Activated T-cell treated with anti-CD3 and anti-CD28 coated beads for 48 hours (primary cell): ENCODE data around the gene RERGL.
"Not testable (repeated sequence)": the region's sequence is repeated elsewhere in the genome, so short reads cannot be mapped to it uniquely, and the experiment has no call there.

Experiments used
- DNase-seq: peaks from one replicate; pipeline ENCODE4 v3.0.0-alpha.2; 2020; ENCODE audit warnings: low read depth

The RERGL gene

GRCh38 chr12:18090093-18090492, at the start of gene RERGL:
RERGL (minus strand) TSS chr12:18090193; CDS start chr12:18090140, 53 bp downstream.
- DNase-seq = no peak

DNA sequence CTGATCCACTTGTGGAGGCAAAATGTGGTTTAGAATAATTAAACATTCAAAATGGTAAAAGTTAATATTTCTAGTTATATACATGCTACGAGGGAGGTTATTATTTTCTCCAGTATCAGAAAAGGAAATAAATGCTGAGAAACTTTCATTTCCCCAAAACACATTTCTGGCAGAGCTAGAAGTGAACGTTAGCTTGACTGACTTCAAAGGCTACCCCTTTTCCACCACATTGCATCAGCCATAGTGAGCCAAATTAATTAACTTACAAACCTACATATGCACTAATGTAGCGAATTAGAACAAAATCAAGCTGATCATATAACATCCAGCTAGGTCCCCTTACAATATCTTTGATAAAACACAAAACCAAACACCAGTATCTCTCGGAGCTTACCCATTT, 49.3 kb upstream of the RERGL start:
- no peak for DNase-seq

- no peak for DNase-seq
Measured at GRCh38 chr12:18135509-18135908, 45.5 kb upstream of the RERGL start.

DNA sequence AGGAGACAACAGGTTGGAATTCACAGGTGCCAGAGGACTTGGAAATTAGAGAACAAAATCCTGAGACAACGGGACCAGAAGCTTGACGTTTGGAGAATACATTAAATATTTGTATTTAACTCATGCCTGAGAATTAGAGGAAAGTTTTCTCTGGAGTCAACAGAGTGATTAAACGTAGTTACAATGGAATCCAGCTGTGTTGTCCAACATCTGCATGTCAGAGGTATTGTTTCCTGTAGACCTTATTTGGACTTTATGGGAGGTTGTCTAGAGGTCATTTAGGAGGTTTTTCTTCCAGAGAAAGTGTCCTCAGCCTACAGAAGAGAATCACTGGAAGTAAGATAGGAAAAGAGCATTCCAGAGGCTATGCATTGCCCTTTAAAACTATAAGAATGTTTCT, 45.1 kb upstream of the RERGL start:
- DNase-seq = no peak

DNA sequence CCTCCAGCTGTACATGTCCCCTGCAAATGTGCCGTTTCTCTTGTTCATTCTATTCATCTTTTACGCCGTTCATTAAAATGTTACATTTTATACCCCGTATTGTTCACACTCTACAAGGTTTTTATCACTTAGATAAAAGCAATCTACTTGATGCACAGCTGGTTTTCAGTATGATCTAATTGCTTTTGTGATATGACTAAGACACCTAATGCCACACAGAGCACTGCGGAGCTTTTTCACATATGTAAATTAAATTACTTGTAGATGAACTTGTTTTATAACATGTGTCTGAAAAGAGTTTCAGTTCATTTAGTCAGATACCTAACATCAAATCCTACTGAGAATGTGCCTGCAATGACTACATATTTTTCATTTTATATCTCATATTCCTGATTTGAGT, 40.9 kb upstream of the RERGL start:
- no peak for DNase-seq

DNA sequence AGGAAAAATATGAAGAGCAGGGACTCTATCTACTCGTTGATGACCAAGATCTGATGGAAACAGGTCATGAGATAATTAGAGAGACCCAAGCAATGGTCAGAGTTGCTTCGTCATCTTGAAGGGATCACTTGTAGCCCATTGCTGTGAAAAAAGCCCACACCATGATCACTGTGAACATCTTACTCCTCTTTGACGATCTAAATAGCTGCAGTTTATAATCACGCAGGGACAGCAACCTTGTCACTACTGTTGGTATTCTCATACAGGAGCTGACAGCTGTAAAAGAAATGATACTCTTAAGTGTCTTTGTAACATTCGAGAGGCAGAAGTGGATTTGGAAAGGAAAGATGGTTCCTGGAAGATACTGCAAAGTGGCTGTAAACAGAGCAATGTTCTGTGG, 33.7 kb upstream of the RERGL start:
- DNase-seq = no peak

DNA sequence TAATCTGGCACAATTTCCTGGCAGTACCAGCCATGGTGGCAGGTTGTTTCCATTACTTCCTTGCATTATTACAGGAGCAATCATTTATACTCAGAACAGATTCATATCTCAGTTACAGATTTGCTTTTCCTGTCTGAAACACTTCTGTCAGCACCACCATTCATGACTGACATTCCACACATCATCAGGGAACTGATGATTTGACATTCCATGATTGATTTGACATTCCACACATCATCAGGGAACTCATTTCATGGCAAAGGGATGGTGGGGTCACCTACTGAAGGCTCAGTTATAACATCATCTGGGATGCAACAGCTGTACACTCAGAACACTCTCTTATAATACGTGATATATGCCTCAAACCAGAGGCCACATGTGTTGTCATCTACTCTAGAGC, 30.9 kb upstream of the RERGL start:
- no peak for DNase-seq

DNA sequence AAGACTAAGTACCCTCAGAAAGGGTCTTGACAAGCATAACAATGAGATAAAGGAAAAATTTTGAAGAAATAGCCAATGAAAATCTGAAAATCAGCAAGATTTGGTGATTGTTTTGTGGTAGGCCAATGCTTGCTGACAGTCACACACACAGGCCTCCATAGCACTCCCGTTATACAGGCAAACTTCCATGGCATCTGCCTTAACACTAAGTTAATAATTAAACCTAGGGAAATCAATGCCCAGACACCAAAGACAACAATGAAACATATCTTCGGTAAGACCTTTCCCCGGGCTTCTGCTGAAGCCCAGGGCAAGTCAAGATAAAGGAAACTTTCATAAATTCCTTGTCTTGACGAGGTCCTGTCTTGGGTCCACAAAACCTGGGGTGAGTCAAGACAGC, 18.6 kb upstream of the RERGL start:
- DNase-seq = no peak

DNA sequence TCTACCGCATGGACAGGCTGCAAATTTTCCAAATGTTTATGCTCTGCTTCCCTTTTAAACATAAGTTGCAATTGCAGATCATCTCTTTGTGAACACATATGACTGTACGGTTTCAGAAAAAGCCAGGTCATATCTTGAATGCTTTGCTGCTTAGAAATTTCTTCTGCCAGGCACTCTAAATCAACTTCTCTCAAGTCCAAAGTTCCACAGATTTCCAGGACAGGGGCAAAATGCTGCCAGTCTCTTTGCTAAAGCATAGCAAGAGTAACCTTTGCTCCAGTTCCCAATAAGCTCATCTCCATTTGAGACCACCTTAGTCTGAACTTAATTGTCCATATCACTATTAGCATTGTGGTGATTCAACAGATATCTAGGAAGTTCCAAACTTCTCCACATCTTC, 13.6 kb upstream of the RERGL start:
- no peak for DNase-seq

GRCh38 chr12:18101043-18101442, 11.1 kb upstream of the RERGL start:
- no peak for DNase-seq

DNA sequence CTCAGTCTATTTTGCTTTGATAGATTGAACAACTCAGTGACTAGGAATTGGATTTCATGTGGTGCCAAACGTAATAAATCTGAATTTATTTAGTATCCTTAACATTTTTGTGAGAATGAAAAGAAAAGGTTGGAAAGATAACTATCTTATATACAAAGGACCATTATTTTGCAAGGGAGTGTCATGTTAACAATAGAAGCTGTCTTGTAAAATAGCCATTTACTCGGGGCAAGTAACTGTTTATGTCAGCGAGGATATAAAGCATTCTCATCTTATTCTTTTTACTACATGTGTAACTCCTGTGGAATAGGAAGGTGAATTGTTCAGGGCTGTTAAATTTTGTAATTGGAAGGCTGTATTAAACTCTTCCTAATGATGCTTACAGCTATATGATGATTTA, 5.9 kb downstream of the RERGL start:
- DNase-seq = no peak

DNA sequence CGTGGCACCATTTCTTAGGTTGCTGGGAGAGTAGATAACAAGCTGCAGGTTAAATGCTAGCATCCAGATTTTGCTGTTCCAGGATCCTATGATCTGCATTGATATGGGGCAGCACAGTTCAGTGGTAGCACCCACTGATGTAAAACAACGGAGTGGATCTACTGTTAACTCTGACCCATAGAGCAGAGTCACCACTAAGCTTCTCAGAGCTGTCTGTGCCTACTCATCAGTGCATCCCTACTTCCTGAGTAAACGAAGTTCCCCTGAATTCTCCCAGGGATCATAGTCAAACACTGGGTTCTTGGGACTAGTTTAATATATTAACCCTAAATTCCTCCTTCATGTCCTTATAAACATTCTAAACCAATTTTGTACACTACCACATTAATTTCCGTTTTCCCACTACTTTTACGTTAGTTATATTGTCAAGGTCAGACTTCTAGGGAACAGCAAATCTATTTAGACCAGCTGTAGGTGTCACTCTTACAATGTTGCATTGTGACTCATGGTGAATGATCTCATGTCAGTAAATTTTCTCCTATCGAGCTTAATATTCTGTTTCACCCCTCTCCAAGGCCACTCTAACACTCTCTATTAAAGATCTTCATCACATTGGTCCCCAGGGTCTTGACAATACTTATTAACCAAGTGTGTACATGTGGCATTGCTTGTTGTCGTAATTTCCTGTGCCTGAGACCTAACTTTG, 10.3 kb downstream of the RERGL start:
- DNase-seq = no peak

GRCh38 chr12:18074001-18074400, 16.0 kb downstream of the RERGL start:
- no peak for DNase-seq

- DNase-seq = no peak
Measured at GRCh38 chr12:18072723-18073122, 17.3 kb downstream of the RERGL start.

DNA sequence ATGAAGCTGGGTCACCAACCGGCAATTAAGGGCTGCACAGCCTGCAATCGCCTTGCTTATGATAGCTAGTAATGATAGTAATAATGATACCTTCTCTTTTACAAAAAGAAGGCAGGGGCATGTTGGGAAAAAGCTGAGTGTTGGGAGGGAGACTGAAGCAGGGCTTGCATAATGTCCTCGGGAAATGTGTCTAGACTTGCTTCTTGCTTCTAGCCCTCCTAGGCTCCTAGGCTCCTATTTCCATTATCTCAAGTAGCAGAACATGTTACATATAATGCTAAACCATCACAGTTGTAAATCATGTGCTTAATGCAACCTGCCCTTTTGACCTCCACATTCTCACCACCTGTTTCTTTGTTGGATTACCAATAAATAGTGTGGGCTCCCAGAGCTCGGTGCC, 18.7 kb downstream of the RERGL start:
- no peak for DNase-seq

DNA sequence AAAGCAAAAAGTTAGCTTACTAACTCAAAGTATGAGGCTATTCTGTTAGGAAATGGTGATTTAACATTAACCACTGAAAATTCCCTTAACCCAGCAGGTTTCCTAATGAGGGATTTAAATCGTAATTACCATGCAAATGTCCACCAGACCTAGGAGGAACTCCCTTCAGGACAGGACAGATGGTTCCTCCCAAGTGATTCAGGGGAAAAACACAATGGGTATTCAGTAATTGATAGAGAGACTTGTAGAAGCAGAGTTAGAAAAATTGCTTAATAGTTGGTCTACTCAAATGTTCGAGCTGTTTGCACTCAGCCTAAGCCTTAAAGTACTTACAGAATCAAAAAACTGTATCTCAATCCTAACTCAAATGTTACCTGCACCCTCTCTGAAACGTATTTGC, 21.6 kb downstream of the RERGL start:
- no peak for DNase-seq

GRCh38 chr12:18066666-18067065, 23.3 kb downstream of the RERGL start:
- no peak for DNase-seq

GRCh38 chr12:18062867-18063266, 27.1 kb downstream of the RERGL start:
- not testable (repeated sequence) for DNase-seq

DNA sequence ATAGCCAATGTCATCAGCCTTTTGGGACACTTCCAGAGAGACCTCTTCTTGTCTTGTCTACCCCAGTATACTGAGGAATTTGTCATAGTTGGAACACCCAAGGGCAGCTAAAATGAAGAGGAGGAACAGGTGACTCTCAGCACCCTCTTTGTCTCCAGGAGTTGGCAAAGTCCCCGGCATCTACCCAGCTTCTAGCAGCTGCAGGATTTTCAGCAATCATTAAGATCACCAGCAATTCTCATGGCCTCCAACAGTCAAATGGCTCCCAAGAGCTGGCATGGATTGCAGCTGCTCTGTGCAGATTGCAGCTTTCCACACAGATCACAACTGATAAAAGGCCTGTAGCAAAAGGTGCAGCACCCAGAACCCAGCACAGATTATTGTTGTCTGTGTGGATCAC, 32.9 kb downstream of the RERGL start:
- no peak for DNase-seq

- no peak for DNase-seq
Measured at GRCh38 chr12:18054925-18055619, 34.9 kb downstream of the RERGL start.

GRCh38 chr12:18045446-18045992, 44.5 kb downstream of the RERGL start:
- no peak for DNase-seq

GRCh38 chr12:18040060-18040742, 49.8 kb downstream of the RERGL start:
- DNase-seq = not testable (repeated sequence)
